H1 (cell line): Measurements from ENCODE around the gene GSTCD. TPM values are rescaled to one million over a fixed set of nuclear protein-coding genes. Genes with fewer than 3 reads are reported as not detected.
A peak's percentile ranks its signal among the peaks of the same experiment; 100 is the strongest.

ENCODE experiments used
- CBX5 ChIP-seq: fragments of 300-800, 300-1000 bp; sonication (generic); IDR thresholded peaks from 2 replicates; pipeline ENCODE4 v1.7.1; 2016; ENCODE audit warnings: antibody characterized with exemption, low read length, low read depth
- CTCF ChIP-seq, 3 experiments: IDR thresholded peaks; 1 replicate in 2 of 3; 2 replicates in 1 of 3; pipeline versions ENCODE4 v1.5.1 to v1.6.1; 2011; ENCODE audit warnings: low read length in 3 of 3, mild to moderate bottlenecking in 3 of 3, inconsistent platforms in 2 of 3, low read depth in 1 of 3, moderate library complexity in 1 of 3; ENCODE audit not compliant: insufficient read depth in 1 of 3; ENCODE audit errors: control extremely low read depth in 1 of 3
- FOSL1 ChIP-seq: IDR thresholded peaks from 2 replicates; pipeline ENCODE4 v1.6.1; 2011; ENCODE audit warnings: mild to moderate bottlenecking, low read depth, low read length, moderate library complexity; ENCODE audit not compliant: insufficient read depth
- GTF2F1 ChIP-seq: IDR thresholded peaks from 2 replicates; pipeline ENCODE4 v1.6.1; 2012; ENCODE audit warnings: low read depth, low read length, improper control_type of control experiment, borderline replicate concordance
- JUND ChIP-seq: IDR thresholded peaks from 2 replicates; pipeline ENCODE4 v1.6.1; 2011; ENCODE audit warnings: mild to moderate bottlenecking, improper control_type of control experiment, low read length
- KDM5A ChIP-seq: fragments of 200-600 bp; IDR thresholded peaks from 2 replicates; pipeline ENCODE4 v1.7.1; 2012; ENCODE audit warnings: mild to moderate bottlenecking, low read length, inconsistent platforms, mixed read lengths
- MAX ChIP-seq: IDR thresholded peaks from 2 replicates; pipeline ENCODE4 v1.6.1; 2012; ENCODE audit warnings: inconsistent platforms
- NRF1 ChIP-seq: IDR thresholded peaks from 2 replicates; pipeline ENCODE4 v1.6.1; 2011; ENCODE audit warnings: mild to moderate bottlenecking, low read depth, low read length, improper control_type of control experiment
- POLR2AphosphoS5 ChIP-seq: IDR thresholded peaks from 2 replicates; pipeline ENCODE4 v1.6.1; 2011; ENCODE audit warnings: low read depth, low read length
- RNF2 ChIP-seq: fragments of 200-900, 300-1000 bp; sonication (generic); IDR thresholded peaks from 2 replicates; pipeline ENCODE4 v1.7.1; 2016; ENCODE audit warnings: borderline replicate concordance, low read depth, mild to moderate bottlenecking, antibody characterized with exemption, low read length; ENCODE audit not compliant: poor library complexity, severe bottlenecking; ENCODE audit errors: missing control alignments
- SP2 ChIP-seq: IDR thresholded peaks from 2 replicates; pipeline ENCODE4 v1.6.1; 2012; ENCODE audit warnings: mild to moderate bottlenecking, low read length, inconsistent platforms
- TAF1 ChIP-seq: IDR thresholded peaks from 2 replicates; pipeline ENCODE4 v1.6.1; 2011; ENCODE audit warnings: mild to moderate bottlenecking, low read depth, low read length
- TAF7 ChIP-seq: optimal IDR thresholded peaks from 2 replicates; pipeline ENCODE3; 2011; ENCODE audit warnings: low read depth, mild to moderate bottlenecking, inconsistent platforms, low read length, moderate library complexity, borderline replicate concordance
- USF2 ChIP-seq: IDR thresholded peaks from 2 replicates; pipeline ENCODE4 v1.6.1; 2011; ENCODE audit warnings: low read length, improper control_type of control experiment
- polyA plus RNA-seq, 7 experiments: library from polyadenylated mRNA; depleted of rRNA in 3 of 7; stranded (reverse) in 5 of 7; unstranded in 2 of 7; fragments of >200 nt in 5 of 7; fragments of 200-250 nt in 2 of 7; gene quantifications; 1 replicate in 5 of 7; 2 replicates in 1 of 7; 4 replicates in 1 of 7; pipeline versions ENCODE4 v1.2.1 to v1.2.3, GENCODE V29; 2011 to 2013; ENCODE audit warnings: missing spikeins in 2 of 7, mixed read lengths in 2 of 7
- total RNA-seq: library from RNA; stranded (reverse); fragmentation: NEBNext Ultra II Directional; extraction: Animal tissue kit (Norgen Biotek cat#: 25700); gene quantifications from 2 replicates; pipeline ENCODE4 v1.2.1, GENCODE V29; 2021
- TF ChIP-seq, protein P1 (sequence below): IDR thresholded peaks from 2 replicates; pipeline ENCODE4 v1.6.1; 2012; ENCODE audit warnings: low read length, inconsistent platforms
- TF ChIP-seq, protein P2 (sequence below): IDR thresholded peaks from 2 replicates; pipeline ENCODE4 v1.6.1; 2011; ENCODE audit warnings: low read depth, mild to moderate bottlenecking, low read length; ENCODE audit not compliant: insufficient read depth

Gene GSTCD
- total and polyA plus RNA-seq, 2 of the 8 experiments (the other 6 are each of a cell fraction or from before 2014, with no cell fraction given): 8.5 to 24.6 TPM

GRCh38 chr4:105708181-105709080 lies at the start of gene GSTCD, which contains the start of gene INTS12 (continued):
- TF ChIP-seq KDM5A: peak; percentile 78; the same call in 1 of the 2 replicates
- TF ChIP-seq NRF1: no peak
- TF ChIP-seq CBX5: no peak
- TF ChIP-seq FOSL1: no peak
- no peak for TF ChIP-seq USF2
- TF ChIP-seq SP2: no peak
- TF ChIP-seq, protein P1, sequence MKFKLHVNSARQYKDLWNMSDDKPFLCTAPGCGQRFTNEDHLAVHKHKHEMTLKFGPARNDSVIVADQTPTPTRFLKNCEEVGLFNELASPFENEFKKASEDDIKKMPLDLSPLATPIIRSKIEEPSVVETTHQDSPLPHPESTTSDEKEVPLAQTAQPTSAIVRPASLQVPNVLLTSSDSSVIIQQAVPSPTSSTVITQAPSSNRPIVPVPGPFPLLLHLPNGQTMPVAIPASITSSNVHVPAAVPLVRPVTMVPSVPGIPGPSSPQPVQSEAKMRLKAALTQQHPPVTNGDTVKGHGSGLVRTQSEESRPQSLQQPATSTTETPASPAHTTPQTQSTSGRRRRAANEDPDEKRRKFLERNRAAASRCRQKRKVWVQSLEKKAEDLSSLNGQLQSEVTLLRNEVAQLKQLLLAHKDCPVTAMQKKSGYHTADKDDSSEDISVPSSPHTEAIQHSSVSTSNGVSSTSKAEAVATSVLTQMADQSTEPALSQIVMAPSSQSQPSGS: peak; percentile 87
- peak; percentile 67; the same call in 1 of the 2 replicates for TF ChIP-seq GTF2F1
- TF ChIP-seq TAF7: peak; percentile 77
- TF ChIP-seq TAF1: peak; percentile 95
- no peak for TF ChIP-seq CTCF (IDR thresholded peaks at IDR 0.05; ENCODE audit: control extremely low read depth in 1 of 3, insufficient read depth in 1 of 3, low read depth in 1 of 3, low read length in 3 of 3)
- peak; percentile 83 for TF ChIP-seq MAX
- peak; percentile 88 for TF ChIP-seq POLR2AphosphoS5
- TF ChIP-seq RNF2: no peak
- TF ChIP-seq JUND: peak; percentile 84
- TF ChIP-seq, protein P2, sequence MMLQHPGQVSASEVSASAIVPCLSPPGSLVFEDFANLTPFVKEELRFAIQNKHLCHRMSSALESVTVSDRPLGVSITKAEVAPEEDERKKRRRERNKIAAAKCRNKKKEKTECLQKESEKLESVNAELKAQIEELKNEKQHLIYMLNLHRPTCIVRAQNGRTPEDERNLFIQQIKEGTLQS: no peak
